PC-9 (cell line): ENCODE data around the gene ALK. TPM values are rescaled to one million over a fixed set of nuclear protein-coding genes. Genes with fewer than 3 reads are reported as not detected.

Experiments
- BruUV-seq: library from RNA; stranded (reverse); fragments of 400-500 nt; replicated peaks from 2 replicates; lab custom pipeline; 2021; lab: Mats Ljungman, UMichigan
- CTCF ChIA-PET: fragments of 300-600 bp; sonication (Branson Sonifier 250); formaldehyde crosslinking; loops from one replicate; lab custom pipeline; 2022; ENCODE audit warnings: antibody characterized with exemption; lab: Charles Lee
- POLR2A ChIA-PET: fragments of 300-600 bp; sonication (Branson Sonifier 250); formaldehyde crosslinking; loops from one replicate; lab custom pipeline; 2022; ENCODE audit warnings: antibody characterized with exemption; ENCODE audit not compliant: unreplicated experiment; lab: Charles Lee
- DNase-seq, 2 experiments: peaks; one replicate each; pipeline versions ENCODE4 v3.0.0 to v3.0.0-alpha.2; 2015 to 2022; ENCODE audit warnings: mixed read lengths in 1 of 2
- H2AFZ ChIP-seq: fragments of 200-600 bp; sonication (generic); 2 replicates; pipeline ENCODE4 v1.8.1; 2017; ENCODE audit warnings: antibody characterized with exemption
- H3F3A ChIP-seq: fragments of 200-600 bp; sonication (generic); 2 replicates; pipeline ENCODE4 v1.8.1; 2017; ENCODE audit warnings: antibody characterized with exemption, mild to moderate bottlenecking, low read depth; ENCODE audit not compliant: insufficient read depth
- H3K27ac ChIP-seq: fragments of 200-600 bp; sonication (generic); 2 replicates; pipeline ENCODE4 v1.6.1; 2016; ENCODE audit warnings: mixed run types
- H3K27me3 ChIP-seq: fragments of 200-600 bp; sonication (generic); 2 replicates; pipeline ENCODE4 v1.6.1; 2016; ENCODE audit warnings: low read depth, mixed run types; ENCODE audit not compliant: insufficient read depth
- H3K36me3 ChIP-seq: fragments of 200-600 bp; sonication (generic); 2 replicates; pipeline ENCODE4 v1.6.1; 2016; ENCODE audit warnings: low read depth, mixed run types
- H3K4me1 ChIP-seq: fragments of 200-600 bp; sonication (generic); replicated peaks from 2 replicates; pipeline ENCODE4 v1.6.1; 2016; ENCODE audit warnings: mixed run types; ENCODE audit not compliant: insufficient read depth
- H3K4me2 ChIP-seq: fragments of 200-600 bp; sonication (generic); 2 replicates; pipeline ENCODE4 v1.6.1; 2017; ENCODE audit warnings: mixed run types
- H3K4me3 ChIP-seq: fragments of 200-600 bp; sonication (generic); 2 replicates; pipeline ENCODE4 v1.6.1; 2016; ENCODE audit warnings: mixed run types
- H3K79me2 ChIP-seq: fragments of 200-600 bp; sonication (generic); 2 replicates; pipeline ENCODE4 v1.6.1; 2017; ENCODE audit warnings: low read depth, mixed run types
- H3K9me2 ChIP-seq: fragments of 200-600 bp; sonication (generic); 2 replicates; pipeline ENCODE4 v1.8.1; 2017; ENCODE audit warnings: mild to moderate bottlenecking; ENCODE audit not compliant: insufficient read depth
- H3K9me3 ChIP-seq: fragments of 200-600 bp; sonication (generic); 2 replicates; pipeline ENCODE4 v1.8.1; 2016; ENCODE audit warnings: low read depth; ENCODE audit not compliant: insufficient read depth
- H4K20me1 ChIP-seq: fragments of 200-600 bp; sonication (generic); 2 replicates; pipeline ENCODE4 v1.8.1; 2017; ENCODE audit not compliant: insufficient read depth
- EZH2 ChIP-seq: fragments of 200-600 bp; sonication (generic); IDR thresholded peaks from 2 replicates; pipeline ENCODE4 v1.8.0; 2017; ENCODE audit warnings: antibody characterized with exemption, low read depth
- intact Hi-C: fragments of 100-400 bp; cut with micrococcal nuclease; formaldehyde crosslinking; loops from one replicate; pipeline ENCODE4 v1.10.0; 2022; ENCODE audit not compliant: unreplicated experiment
- total RNA-seq: library from RNA; stranded (reverse); gene quantifications from 2 replicates; pipeline ENCODE4 v1.2.3, GENCODE V29; 2021
- TF ChIP-seq, protein P1 (sequence below): fragments of 200-600 bp; sonication (generic); conservative IDR thresholded peaks from 2 replicates; pipeline ENCODE4 v1.6.1; 2017; ENCODE audit warnings: mixed run types, antibody characterized with exemption, mild to moderate bottlenecking, moderate library complexity

Gene ALK
- total RNA-seq, 1 experiment from 2014 or later, result not detected

DNA sequence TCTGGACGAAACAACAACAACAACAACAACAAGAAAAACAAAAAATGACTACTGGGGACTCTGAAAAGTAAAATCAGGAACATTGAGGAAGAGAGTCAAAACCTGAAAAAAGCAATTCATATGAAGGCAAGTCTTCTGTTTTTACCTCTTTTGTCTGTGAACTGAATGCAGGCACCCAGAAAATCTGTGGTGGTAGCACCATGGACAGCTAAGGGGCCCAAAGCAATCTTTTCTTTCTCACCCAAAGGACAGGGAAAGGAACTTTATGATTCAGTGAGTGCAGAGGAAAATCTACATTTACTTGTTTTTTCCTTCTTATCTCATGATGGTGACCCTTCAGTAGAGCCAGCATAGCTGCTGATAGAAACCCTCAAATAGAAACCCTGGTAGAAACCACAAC lies 10.4 kb downstream of the ALK start:
- H3K4me1 ChIP-seq, result no peaks in the 10 kb centered on the region

DNA sequence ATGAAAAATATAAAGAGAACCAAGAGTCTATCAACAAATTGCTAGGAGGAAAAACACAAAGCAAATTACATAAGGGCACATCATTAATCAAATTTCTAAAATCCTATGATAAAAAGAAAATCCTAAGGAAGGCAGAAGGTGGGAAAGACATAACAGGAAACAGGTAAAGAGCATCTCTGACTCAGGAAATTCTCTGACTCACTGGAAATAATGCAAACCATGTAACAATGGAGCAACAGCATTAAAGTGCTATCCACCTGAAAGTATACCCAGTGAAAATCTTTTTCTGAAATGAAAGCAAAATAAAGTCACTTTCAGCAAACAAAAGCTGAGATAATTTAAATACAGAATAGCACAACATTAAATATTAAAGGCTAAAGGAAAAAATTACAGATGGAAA lies 10.9 kb downstream of the ALK start:
- no peaks in the 10 kb centered on the region for H3K36me3 ChIP-seq
- intact Hi-C loops, result no loop called here
- TF ChIP-seq, protein P1, sequence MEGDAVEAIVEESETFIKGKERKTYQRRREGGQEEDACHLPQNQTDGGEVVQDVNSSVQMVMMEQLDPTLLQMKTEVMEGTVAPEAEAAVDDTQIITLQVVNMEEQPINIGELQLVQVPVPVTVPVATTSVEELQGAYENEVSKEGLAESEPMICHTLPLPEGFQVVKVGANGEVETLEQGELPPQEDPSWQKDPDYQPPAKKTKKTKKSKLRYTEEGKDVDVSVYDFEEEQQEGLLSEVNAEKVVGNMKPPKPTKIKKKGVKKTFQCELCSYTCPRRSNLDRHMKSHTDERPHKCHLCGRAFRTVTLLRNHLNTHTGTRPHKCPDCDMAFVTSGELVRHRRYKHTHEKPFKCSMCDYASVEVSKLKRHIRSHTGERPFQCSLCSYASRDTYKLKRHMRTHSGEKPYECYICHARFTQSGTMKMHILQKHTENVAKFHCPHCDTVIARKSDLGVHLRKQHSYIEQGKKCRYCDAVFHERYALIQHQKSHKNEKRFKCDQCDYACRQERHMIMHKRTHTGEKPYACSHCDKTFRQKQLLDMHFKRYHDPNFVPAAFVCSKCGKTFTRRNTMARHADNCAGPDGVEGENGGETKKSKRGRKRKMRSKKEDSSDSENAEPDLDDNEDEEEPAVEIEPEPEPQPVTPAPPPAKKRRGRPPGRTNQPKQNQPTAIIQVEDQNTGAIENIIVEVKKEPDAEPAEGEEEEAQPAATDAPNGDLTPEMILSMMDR, result no peak
- TF ChIP-seq EZH2, result no peak
- no peaks in the 10 kb centered on the region for H3K9me2 ChIP-seq
- no peaks in the 10 kb centered on the region for H4K20me1 ChIP-seq
- DNase-seq, result no peak
- BruUV-seq, result no TSS peak
- peaks cover 5% of the 10 kb centered on the region; the same call in 1 of the 2 replicates for H3K27me3 ChIP-seq
- H3K9me3 ChIP-seq, result no peaks in the 10 kb centered on the region
- no peak overlapping the region for H3K27ac ChIP-seq
- H3K4me2 ChIP-seq, result no peak overlapping the region
- ChIA-PET POLR2A (no interaction called here), CTCF (no interaction called here)
- H2AFZ ChIP-seq, result no peak overlapping the region
- no peaks in the 10 kb centered on the region for H3F3A ChIP-seq
- H3K4me3 ChIP-seq, result no peak overlapping the region
- H3K4me1 ChIP-seq, result no peaks in the 10 kb centered on the region
- H3K79me2 ChIP-seq, result no peaks in the 10 kb centered on the region

More for the DNA sequence above, 10.4 kb downstream of the ALK start:
- Histone ChIP-seq H3K79me2 (no peaks in the 10 kb centered on the region), H4K20me1 (no peaks in the 10 kb centered on the region), H3K9me2 (no peaks in the 10 kb centered on the region), H3K4me3 (no peak overlapping the region), H3K27me3 (peaks cover 5% of the 10 kb centered on the region; the same call in 1 of the 2 replicates), H2AFZ (no peak overlapping the region), H3K9me3 (no peaks in the 10 kb centered on the region), H3K27ac (no peak overlapping the region), H3F3A (no peaks in the 10 kb centered on the region), H3K36me3 (no peaks in the 10 kb centered on the region), H3K4me2 (no peak overlapping the region)
- CTCF ChIA-PET, result no interaction called here
- POLR2A ChIA-PET, result no interaction called here
- no peak for DNase-seq
- BruUV-seq, result no TSS peak
- TF ChIP-seq, protein P1, result no peak
- no peak for TF ChIP-seq EZH2
- intact Hi-C loops, result no loop called here

DNA sequence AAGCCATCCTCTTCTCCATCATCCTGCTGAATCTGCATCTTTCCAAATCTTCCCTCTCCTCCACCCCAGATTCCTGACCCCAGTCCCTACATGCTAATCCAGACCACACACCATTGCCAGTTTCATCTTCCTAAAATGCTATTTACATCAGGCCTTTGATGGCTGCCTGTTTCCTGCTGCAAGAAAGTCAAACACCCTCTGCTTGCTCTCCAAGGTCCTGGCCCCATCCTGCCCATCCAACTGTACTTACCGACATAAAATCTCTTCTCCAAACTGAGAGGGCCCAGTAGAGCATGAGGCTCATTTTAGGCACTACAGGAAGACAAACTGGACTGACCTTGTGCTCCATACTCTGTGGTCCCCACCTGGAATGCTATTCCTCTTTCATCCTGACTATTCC lies 19.0 kb downstream of the ALK start:
- H3K79me2 ChIP-seq, result no peaks in the 10 kb centered on the region
- no peak overlapping the region for H3K4me3 ChIP-seq
- intact Hi-C loops, result no loop called here
- no peaks in the 10 kb centered on the region for H3K36me3 ChIP-seq
- no TSS peak for BruUV-seq
- TF ChIP-seq EZH2, result no peak
- TF ChIP-seq, protein P1, result no peak
- no peaks in the 10 kb centered on the region for H3K9me2 ChIP-seq
- H3K27ac ChIP-seq, result no peak overlapping the region
- H3K4me2 ChIP-seq, result no peak overlapping the region
- no peaks in the 10 kb centered on the region for H3F3A ChIP-seq
- peaks cover 55% of the 10 kb centered on the region for H3K27me3 ChIP-seq
- no peaks in the 10 kb centered on the region for H3K4me1 ChIP-seq
- H2AFZ ChIP-seq, result no peak overlapping the region
- 0 out of 2 replicates have a peak, but pooled peaks cover 5% of the 10 kb centered on the region for H4K20me1 ChIP-seq
- H3K9me3 ChIP-seq, result no peaks in the 10 kb centered on the region
- ChIA-PET POLR2A (no interaction called here), CTCF (no interaction called here)
- no peak for DNase-seq
